IMR-90 (cell line): Measurements from ENCODE around the gene KRTAP3-2. TPM values are rescaled to one million over a fixed set of nuclear protein-coding genes. Genes with fewer than 3 reads are reported as not detected.

Source experiments
- ATAC-seq: fragments of 200-7000 bp; cut with Tn5 transposase; 2 replicates; pipeline ENCODE4 v1.9.1; 2020; ENCODE audit warnings: low read depth, mild to moderate bottlenecking, moderate library complexity
- BruUV-seq: library from RNA; stranded (reverse); fragments of 400-500 nt; replicated peaks from 2 replicates; lab custom pipeline; 2021; lab: Mats Ljungman, UMichigan
- CTCF ChIA-PET: fragments of 300-600 bp; formaldehyde crosslinking; extraction: SDS; loops from one replicate; lab custom pipeline; 2021; ENCODE audit warnings: antibody characterized with exemption; lab: Yijun Ruan, JAX
- POLR2A ChIA-PET: fragments of 300-600 bp; sonication (Branson Sonifier 250); formaldehyde crosslinking; loops from one replicate; lab custom pipeline; 2022; ENCODE audit warnings: antibody characterized with exemption; ENCODE audit not compliant: unreplicated experiment; lab: Charles Lee
- DNase-seq: peaks from one replicate; pipeline ENCODE4 v3.0.0; 2013
- H2AFZ ChIP-seq: replicated peaks from 2 replicates; pipeline ENCODE3; 2013; ENCODE audit warnings: low read length, mild to moderate bottlenecking; ENCODE audit not compliant: poor library complexity
- H2AK5ac ChIP-seq: 2 replicates; pipeline ENCODE4 v1.6.1; 2013; ENCODE audit warnings: low read depth, low read length, inconsistent platforms
- H2AK9ac ChIP-seq: replicated peaks from 2 replicates; pipeline ENCODE3; 2013; ENCODE audit warnings: mild to moderate bottlenecking, low read depth, low read length, moderate library complexity; ENCODE audit not compliant: poor library complexity
- H2BK120ac ChIP-seq: 2 replicates; pipeline ENCODE4 v1.6.1; 2013; ENCODE audit warnings: low read depth, low read length, inconsistent platforms
- H2BK15ac ChIP-seq: 3 replicates; pipeline ENCODE4 v1.6.1; 2013; ENCODE audit warnings: low read depth, low read length, inconsistent platforms
- H2BK20ac ChIP-seq: 2 replicates; pipeline ENCODE4 v1.6.1; 2013; ENCODE audit warnings: low read depth, mild to moderate bottlenecking, inconsistent platforms, low read length, moderate library complexity
- H2BK5ac ChIP-seq: 2 replicates; pipeline ENCODE4 v1.6.1; 2013; ENCODE audit warnings: mild to moderate bottlenecking, low read depth, low read length, inconsistent platforms; ENCODE audit not compliant: poor library complexity, severe bottlenecking
- H3K14ac ChIP-seq: replicated peaks from 2 replicates; pipeline ENCODE4 v1.6.1; 2013; ENCODE audit warnings: low read depth, low read length, inconsistent platforms
- H3K18ac ChIP-seq: 2 replicates; pipeline ENCODE4 v1.6.1; 2013; ENCODE audit warnings: low read depth, low read length, control low read depth
- H3K23ac ChIP-seq: 2 replicates; pipeline ENCODE4 v1.6.1; 2013; ENCODE audit warnings: low read depth, low read length, inconsistent platforms
- H3K27ac ChIP-seq: 2 replicates; pipeline ENCODE4 v1.5.1; 2013; ENCODE audit warnings: mild to moderate bottlenecking, control low read depth, low read length; ENCODE audit not compliant: insufficient read depth
- H3K27me3 ChIP-seq: 2 replicates; pipeline ENCODE4 v1.6.1; 2013; ENCODE audit warnings: low read length; ENCODE audit not compliant: control insufficient read depth, insufficient read depth
- H3K36me3 ChIP-seq: 2 replicates; pipeline ENCODE4 v1.6.1; 2013; ENCODE audit warnings: low read length, mixed read lengths; ENCODE audit not compliant: control insufficient read depth, insufficient read depth
- H3K4ac ChIP-seq: 2 replicates; pipeline ENCODE4 v1.6.1; 2013; ENCODE audit warnings: low read depth, low read length, inconsistent platforms
- H3K4me1 ChIP-seq: 2 replicates; pipeline ENCODE4 v1.6.1; 2013; ENCODE audit warnings: low read length, mixed read lengths; ENCODE audit not compliant: control insufficient read depth, insufficient read depth
- H3K4me2 ChIP-seq: 2 replicates; pipeline ENCODE4 v1.6.1; 2013; ENCODE audit warnings: low read depth, mild to moderate bottlenecking, control low read depth, low read length, moderate library complexity
- H3K4me3 ChIP-seq: 2 replicates; pipeline ENCODE4 v1.5.1; 2013; ENCODE audit warnings: low read depth, mild to moderate bottlenecking, control low read depth, low read length, moderate library complexity; ENCODE audit not compliant: insufficient read depth
- H3K56ac ChIP-seq: 2 replicates; pipeline ENCODE4 v1.6.1; 2013; ENCODE audit warnings: low read length, inconsistent platforms; ENCODE audit not compliant: insufficient read depth; ENCODE audit errors: extremely low read depth
- H3K79me1 ChIP-seq, 2 experiments: 2 replicates each; pipeline ENCODE4 v1.6.1; 2013; ENCODE audit warnings: low read length in 2 of 2, inconsistent platforms in 1 of 2, low read depth in 1 of 2
- H3K9ac ChIP-seq: 2 replicates; pipeline ENCODE4 v1.6.1; 2013; ENCODE audit warnings: low read depth, low read length, control low read depth
- H3K9me1 ChIP-seq: 2 replicates; pipeline ENCODE4 v1.6.1; 2013; ENCODE audit warnings: low read length, inconsistent platforms; ENCODE audit not compliant: insufficient read depth
- H3K9me3 ChIP-seq: 2 replicates; pipeline ENCODE4 v1.6.1; 2013; ENCODE audit warnings: low read length; ENCODE audit not compliant: control insufficient read depth, insufficient read depth
- H4K20me1 ChIP-seq: 2 replicates; pipeline ENCODE4 v1.6.1; 2013; ENCODE audit warnings: low read length, inconsistent platforms; ENCODE audit not compliant: insufficient read depth
- H4K5ac ChIP-seq: 2 replicates; pipeline ENCODE4 v1.6.1; 2013; ENCODE audit warnings: mild to moderate bottlenecking, low read depth, low read length, control low read depth
- H4K8ac ChIP-seq, 2 experiments: 2 replicates each; pipeline ENCODE4 v1.6.1; 2013; ENCODE audit warnings: low read depth in 2 of 2, low read length in 2 of 2, control low read depth in 1 of 2, inconsistent platforms in 1 of 2
- H4K91ac ChIP-seq: 2 replicates; pipeline ENCODE4 v1.6.1; 2013; ENCODE audit warnings: low read depth, low read length, inconsistent platforms; ENCODE audit not compliant: insufficient read depth
- CEBPB ChIP-seq: IDR thresholded peaks from 2 replicates; pipeline ENCODE4 v1.6.1; 2012; ENCODE audit warnings: low read depth, low read length, improper control_type of control experiment
- dilution Hi-C: fragments of 300-500 bp; cut with HindIII; formaldehyde crosslinking; loops from one replicate; pipeline ENCODE4 v1.14.3; 2018; ENCODE audit warnings: low sequenced_read_pairs; ENCODE audit not compliant: unreplicated experiment
- in situ Hi-C: fragments of 300-500 bp; cut with MboI; formaldehyde crosslinking; loops from 3 replicates; pipeline ENCODE4 v1.14.3; 2019; ENCODE audit warnings: low sequenced_read_pairs, inconsistent platforms, mixed read lengths
- intact Hi-C: fragments of 100-400 bp; cut with micrococcal nuclease; formaldehyde crosslinking; loops from 2 replicates; pipeline ENCODE4 v1.10.0; 2022
- polyA plus RNA-seq, 3 experiments: library from polyadenylated mRNA; depleted of rRNA; stranded (reverse); fragments of >200 nt; gene quantifications; 2 replicates each; pipeline ENCODE4 v1.2.3, GENCODE V29; 2012; ENCODE audit warnings: low replicate concordance in 1 of 3
- total RNA-seq: library from RNA; depleted of rRNA; stranded (reverse); fragments of >200 nt; gene quantifications from 2 replicates; pipeline ENCODE4 v1.2.3, GENCODE V29; 2012
- TF ChIP-seq, protein P1 (sequence below): conservative IDR thresholded peaks from 2 replicates; pipeline ENCODE4 v1.5.1; 2012; ENCODE audit warnings: mild to moderate bottlenecking, low read depth, low read length, improper control_type of control experiment
- TF ChIP-seq, protein P2 (sequence below): fragments of 150-350 bp; IDR thresholded peaks from 2 replicates; pipeline ENCODE4 v1.6.1; 2017; ENCODE audit warnings: mild to moderate bottlenecking, antibody characterized with exemption, low read length, low read depth

KRTAP3-2 gene
- total and polyA plus RNA-seq, 2 of the 4 experiments (the other 2 are of a cell fraction): not detected

DNA sequence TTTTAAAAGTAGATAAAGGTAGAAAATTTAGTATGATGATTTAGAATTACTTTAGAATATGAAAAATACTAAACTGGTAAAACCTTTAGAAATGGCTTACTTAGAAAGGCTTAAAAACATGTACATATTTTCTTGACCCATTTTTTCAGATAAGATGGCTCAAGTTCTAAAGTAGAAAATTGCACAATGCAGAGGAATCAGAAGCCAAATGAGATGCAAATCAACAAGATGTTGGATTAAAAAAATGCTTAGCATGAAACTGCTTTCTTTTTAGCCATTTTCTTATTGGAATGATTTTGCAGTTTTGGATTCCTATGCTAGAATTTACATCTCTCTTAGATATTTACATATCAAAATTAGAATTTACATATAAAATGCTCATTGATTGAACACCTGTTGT, 10.7 kb upstream of the KRTAP3-2 start:
- Histone ChIP-seq H2AK9ac (no peak overlapping the region), H3K4me3 (no peak overlapping the region), H3K36me3 (no peaks in the 10 kb centered on the region), H3K56ac (no peak overlapping the region), H3K18ac (no peak overlapping the region), H4K91ac (no peak overlapping the region), H3K9me1 (no peaks in the 10 kb centered on the region; the same call in 1 of the 2 replicates), H3K4ac (no peak overlapping the region), H4K5ac (no peak overlapping the region), H3K27ac (no peak overlapping the region), H4K8ac (no peak overlapping the region), H3K27me3 (no peaks in the 10 kb centered on the region), H2BK120ac (no peak overlapping the region), H3K14ac (no peak overlapping the region), H3K4me1 (peaks cover 1% of the 10 kb centered on the region; the same call in 1 of the 2 replicates), H2AK5ac (no peak overlapping the region), H3K4me2 (no peak overlapping the region), H3K23ac (no peak overlapping the region), H2BK5ac (no peak overlapping the region), H3K9ac (no peak overlapping the region), H2BK15ac (no peak overlapping the region), H2AFZ (no peak overlapping the region), H3K79me1 (no peaks in the 10 kb centered on the region), H2BK20ac (no peak overlapping the region), H3K9me3 (no peaks in the 10 kb centered on the region), H4K20me1 (no peaks in the 10 kb centered on the region)
- no TSS peak for BruUV-seq
- ChIA-PET POLR2A (no interaction called here), CTCF (no interaction called here)
- DNase-seq: no peak
- no peak for ATAC-seq
- in situ Hi-C loops (no loop called here), dilution Hi-C loops (no loop called here), intact Hi-C loops (no loop called here)
- TF ChIP-seq, protein P1, sequence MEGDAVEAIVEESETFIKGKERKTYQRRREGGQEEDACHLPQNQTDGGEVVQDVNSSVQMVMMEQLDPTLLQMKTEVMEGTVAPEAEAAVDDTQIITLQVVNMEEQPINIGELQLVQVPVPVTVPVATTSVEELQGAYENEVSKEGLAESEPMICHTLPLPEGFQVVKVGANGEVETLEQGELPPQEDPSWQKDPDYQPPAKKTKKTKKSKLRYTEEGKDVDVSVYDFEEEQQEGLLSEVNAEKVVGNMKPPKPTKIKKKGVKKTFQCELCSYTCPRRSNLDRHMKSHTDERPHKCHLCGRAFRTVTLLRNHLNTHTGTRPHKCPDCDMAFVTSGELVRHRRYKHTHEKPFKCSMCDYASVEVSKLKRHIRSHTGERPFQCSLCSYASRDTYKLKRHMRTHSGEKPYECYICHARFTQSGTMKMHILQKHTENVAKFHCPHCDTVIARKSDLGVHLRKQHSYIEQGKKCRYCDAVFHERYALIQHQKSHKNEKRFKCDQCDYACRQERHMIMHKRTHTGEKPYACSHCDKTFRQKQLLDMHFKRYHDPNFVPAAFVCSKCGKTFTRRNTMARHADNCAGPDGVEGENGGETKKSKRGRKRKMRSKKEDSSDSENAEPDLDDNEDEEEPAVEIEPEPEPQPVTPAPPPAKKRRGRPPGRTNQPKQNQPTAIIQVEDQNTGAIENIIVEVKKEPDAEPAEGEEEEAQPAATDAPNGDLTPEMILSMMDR: no peak
- peak; percentile 29; the same call in 1 of the 2 replicates for TF ChIP-seq CEBPB
- TF ChIP-seq, protein P2, sequence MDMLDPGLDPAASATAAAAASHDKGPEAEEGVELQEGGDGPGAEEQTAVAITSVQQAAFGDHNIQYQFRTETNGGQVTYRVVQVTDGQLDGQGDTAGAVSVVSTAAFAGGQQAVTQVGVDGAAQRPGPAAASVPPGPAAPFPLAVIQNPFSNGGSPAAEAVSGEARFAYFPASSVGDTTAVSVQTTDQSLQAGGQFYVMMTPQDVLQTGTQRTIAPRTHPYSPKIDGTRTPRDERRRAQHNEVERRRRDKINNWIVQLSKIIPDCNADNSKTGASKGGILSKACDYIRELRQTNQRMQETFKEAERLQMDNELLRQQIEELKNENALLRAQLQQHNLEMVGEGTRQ: no peak
